Spinal cord (tissue), 10 donors: ENCODE measurements around the gene MT4. TPM values are rescaled to one million over a fixed set of nuclear protein-coding genes. Genes with fewer than 3 reads are reported as not detected.

ENCODE experiments used
- DNase-seq, 6 donors: peaks; one replicate each; pipeline versions ENCODE4 v3.0.0 to v3.0.0-alpha.2; 2013 to 2015; ENCODE audit warnings: low spot score in 6 of 6, low read depth in 4 of 6
- H3K27ac ChIP-seq: one replicate; pipeline ENCODE4 v1.5.1; 2013; ENCODE audit warnings: low read depth, low read length, control low read depth
- H3K27me3 ChIP-seq: one replicate; pipeline ENCODE4 v1.6.1; 2013; ENCODE audit warnings: low read length; ENCODE audit not compliant: control insufficient read depth, insufficient read depth
- H3K36me3 ChIP-seq: one replicate; pipeline ENCODE4 v1.6.1; 2013; ENCODE audit warnings: low read length; ENCODE audit not compliant: control insufficient read depth, insufficient read depth
- H3K4me1 ChIP-seq: one replicate; pipeline ENCODE4 v1.6.1; 2013; ENCODE audit warnings: low read length; ENCODE audit not compliant: control insufficient read depth, insufficient read depth
- H3K4me3 ChIP-seq: one replicate; pipeline ENCODE4 v1.5.1; 2013; ENCODE audit warnings: low read depth, low read length, control low read depth
- H3K9me3 ChIP-seq: one replicate; pipeline ENCODE4 v1.6.1; 2013; ENCODE audit warnings: low read length; ENCODE audit not compliant: control insufficient read depth, insufficient read depth
- WGBS: methylation state at CpG from one replicate; pipeline ENCODE4 v1.1.5; 2013; ENCODE audit warnings: missing lambda C conversion rate; ENCODE audit not compliant: insufficient coverage; 5-methylcytosine and 5-hydroxymethylcytosine counted together
- polyA plus RNA-seq, 2 donors: library from polyadenylated mRNA; unstranded; fragments of 120-200 nt; gene quantifications; one replicate each; pipeline ENCODE4 v1.2.1, GENCODE V29; 2013; ENCODE audit not compliant: insufficient read length in 2 of 2
- total RNA-seq, 2 donors: library from RNA; depleted of rRNA in 1 of 2; stranded (reverse); fragments of 120-200 nt in 1 of 2; fragments of >200 nt in 1 of 2; gene quantifications; one replicate each; pipeline versions ENCODE4 v1.2.3 to v1.2.4, GENCODE V29; 2013 to 2014
- donor health status: healthy.

Gene MT4
- total and polyA plus RNA-seq, 4 donors = not detected

DNA sequence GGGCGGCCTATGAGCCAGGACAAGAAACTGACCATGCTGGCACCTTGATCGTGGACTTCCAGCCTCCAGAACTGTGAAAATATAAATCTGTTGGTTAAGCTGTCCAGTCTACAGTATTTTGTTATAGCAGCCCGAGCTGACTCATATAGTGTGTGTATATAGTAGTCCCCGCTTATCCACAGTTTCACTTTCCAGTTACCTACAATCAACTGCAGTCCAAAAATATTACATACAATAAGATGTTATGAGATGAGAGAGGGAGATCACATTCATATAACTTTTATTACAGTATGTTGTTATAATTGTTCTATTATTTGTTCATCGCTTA is 29.4 kb downstream of the MT4 start:
- no peaks in the 10 kb centered on the region for H3K36me3 ChIP-seq
- no peaks in the 10 kb centered on the region for H3K9me3 ChIP-seq
- no peaks in the 10 kb centered on the region for H3K27me3 ChIP-seq
- DNase-seq = no peak
- no peak overlapping the region for H3K27ac ChIP-seq
- peaks cover 25% of the 10 kb centered on the region for H3K4me1 ChIP-seq
- 100% methylated on average over 2 of the region's 5 CpGs for WGBS
- no peak overlapping the region for H3K4me3 ChIP-seq

- Histone ChIP-seq H3K36me3 (no peaks in the 10 kb centered on the region), H3K27me3 (no peaks in the 10 kb centered on the region), H3K27ac (no peak overlapping the region), H3K9me3 (no peaks in the 10 kb centered on the region), H3K4me3 (no peak overlapping the region), H3K4me1 (peaks cover 11% of the 10 kb centered on the region)
- WGBS = 46% methylated on average over 8 of the region's 8 CpGs
- DNase-seq = peak in 2 of 6 donors; percentile 61 to 70
These were observed 35.6 kb downstream of the MT4 start for GRCh38 chr16:56600398-56600999.

DNA sequence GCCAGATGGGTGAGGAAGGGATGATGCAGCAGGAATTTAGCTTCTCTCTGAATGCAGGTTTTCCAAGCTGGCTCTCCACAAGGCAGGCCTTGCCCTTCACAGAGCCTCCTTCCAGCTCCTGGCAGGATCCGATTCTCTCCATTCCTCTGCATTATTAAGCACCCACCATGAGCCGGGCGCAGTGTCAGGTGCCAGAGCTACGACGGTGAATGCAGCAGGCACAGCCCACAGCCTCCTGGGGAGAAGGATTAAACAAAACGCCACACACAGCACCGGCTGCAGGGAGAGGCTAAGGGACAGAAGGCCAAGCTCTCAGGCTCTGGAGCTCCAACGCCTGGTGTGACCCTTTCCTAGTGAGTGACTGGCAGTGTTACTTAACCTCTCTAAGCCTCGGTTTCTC is 36.5 kb downstream of the MT4 start:
- Histone ChIP-seq H3K36me3 (no peaks in the 10 kb centered on the region), H3K4me1 (peaks cover 15% of the 10 kb centered on the region), H3K9me3 (no peaks in the 10 kb centered on the region), H3K4me3 (no peak overlapping the region), H3K27ac (no peak overlapping the region), H3K27me3 (no peaks in the 10 kb centered on the region)
- 39% methylated on average over 7 of the region's 9 CpGs for WGBS
- peak in 1 of 6 donors; percentile 27 for DNase-seq

DNA sequence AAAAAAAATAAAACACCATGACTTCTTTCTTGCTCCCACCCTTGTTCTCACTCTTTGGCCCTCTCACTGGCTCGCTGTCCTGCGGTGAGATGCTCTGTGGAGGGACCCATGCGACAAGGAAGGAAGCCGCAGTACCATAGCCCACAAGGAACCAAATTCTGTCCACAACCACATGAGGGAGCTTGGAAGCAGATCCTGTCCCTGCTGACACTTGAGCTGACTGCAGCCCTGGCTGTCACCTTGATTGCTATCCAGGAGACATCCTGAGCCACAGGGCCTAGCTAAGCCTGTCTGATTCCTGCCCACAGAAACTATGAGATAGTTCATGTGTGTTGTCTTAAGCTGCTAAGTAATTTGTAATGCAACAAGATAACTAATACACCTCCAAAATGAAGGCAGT is 38.7 kb downstream of the MT4 start:
- H3K4me1 ChIP-seq = peaks cover 33% of the 10 kb centered on the region
- no peaks in the 10 kb centered on the region for H3K27me3 ChIP-seq
- no peaks in the 10 kb centered on the region for H3K9me3 ChIP-seq
- peak in 2 of 6 donors; percentile 61 to 66 for DNase-seq
- H3K36me3 ChIP-seq = no peaks in the 10 kb centered on the region
- 65% methylated on average over 3 of the region's 4 CpGs for WGBS
- no peak overlapping the region for H3K4me3 ChIP-seq
- H3K27ac ChIP-seq = no peak overlapping the region

GRCh38 chr16:56604966-56605365 is 40.1 kb downstream of the MT4 start:
- Histone ChIP-seq H3K4me3 (no peak overlapping the region), H3K4me1 (peaks cover 43% of the 10 kb centered on the region), H3K27me3 (peaks cover 11% of the 10 kb centered on the region), H3K27ac (no peak overlapping the region), H3K9me3 (no peaks in the 10 kb centered on the region), H3K36me3 (no peaks in the 10 kb centered on the region)
- WGBS = 100% methylated on average over 2 of the region's 4 CpGs
- no peak for DNase-seq

- peaks cover 47% of the 10 kb centered on the region for H3K4me1 ChIP-seq
- H3K36me3 ChIP-seq = no peaks in the 10 kb centered on the region
- H3K9me3 ChIP-seq = no peaks in the 10 kb centered on the region
- no peak overlapping the region for H3K4me3 ChIP-seq
- DNase-seq = no peak
- WGBS = no CpG with 5 or more reads among the region's 1 CpG
- peaks cover 15% of the 10 kb centered on the region for H3K27me3 ChIP-seq
- H3K27ac ChIP-seq = no peak overlapping the region
These were observed 40.6 kb downstream of the MT4 start for GRCh38 chr16:56605475-56605874.

- H3K36me3 ChIP-seq = no peaks in the 10 kb centered on the region
- H3K4me1 ChIP-seq = peaks cover 43% of the 10 kb centered on the region
- DNase-seq = no peak
- H3K27ac ChIP-seq = peak overlapping the region; percentile 87
- no peaks in the 10 kb centered on the region for H3K9me3 ChIP-seq
- peaks cover 21% of the 10 kb centered on the region for H3K27me3 ChIP-seq
- H3K4me3 ChIP-seq = no peak overlapping the region
- 82% methylated on average over 2 of the region's 3 CpGs for WGBS
These were observed 41.2 kb downstream of the MT4 start for GRCh38 chr16:56606071-56606475.

GRCh38 chr16:56606476-56607108 is 41.7 kb downstream of the MT4 start:
- peak overlapping the region; percentile 87 for H3K27ac ChIP-seq
- no peaks in the 10 kb centered on the region for H3K36me3 ChIP-seq
- H3K9me3 ChIP-seq = no peaks in the 10 kb centered on the region
- H3K4me3 ChIP-seq = no peak overlapping the region
- peaks cover 42% of the 10 kb centered on the region for H3K4me1 ChIP-seq
- H3K27me3 ChIP-seq = peaks cover 24% of the 10 kb centered on the region
- DNase-seq = peak in 2 of 6 donors; percentile 30 to 77
- 65% methylated on average over 2 of the region's 8 CpGs for WGBS

- peaks cover 42% of the 10 kb centered on the region for H3K4me1 ChIP-seq
- DNase-seq = peak in 1 of 6 donors; percentile 48
These were observed 42.3 kb downstream of the MT4 start for GRCh38 chr16:56607109-56607618.

DNA sequence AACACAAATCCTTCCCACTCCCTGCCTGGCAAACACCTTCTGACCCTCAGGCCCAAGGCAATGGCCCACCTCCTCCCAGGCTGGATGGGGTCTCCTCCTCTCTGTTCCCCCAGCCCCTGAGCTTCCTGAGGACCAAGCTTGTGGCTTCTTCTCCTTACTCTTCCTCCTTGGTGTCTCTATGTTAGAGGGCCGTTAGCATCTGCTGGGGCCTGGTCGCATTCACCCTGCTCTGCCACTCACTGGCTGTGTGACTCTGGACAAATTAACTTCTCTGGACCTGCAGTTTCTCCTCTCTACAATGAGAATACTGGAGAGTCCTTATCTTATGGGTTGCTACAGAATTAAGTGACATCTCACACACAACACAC is 42.8 kb downstream of the MT4 start:
- Histone ChIP-seq H3K4me1 (peaks cover 42% of the 10 kb centered on the region), H3K27me3 (peaks cover 26% of the 10 kb centered on the region), H3K27ac (peak overlapping the region; percentile 87), H3K9me3 (no peaks in the 10 kb centered on the region), H3K36me3 (no peaks in the 10 kb centered on the region), H3K4me3 (peak overlapping the region; percentile 47)
- DNase-seq = no peak
- WGBS = no CpG with 5 or more reads among the region's 2 CpGs

More at GRCh38 chr16:56607109-56607618, 42.3 kb downstream of the MT4 start:
- Histone ChIP-seq H3K27ac (peak overlapping the region; percentile 87), H3K27me3 (peaks cover 26% of the 10 kb centered on the region), H3K36me3 (no peaks in the 10 kb centered on the region), H3K9me3 (no peaks in the 10 kb centered on the region), H3K4me3 (no peak overlapping the region)
- WGBS = 80% methylated on average over 13 of the region's 14 CpGs
